HG02981 (cell line): ENCODE results near the gene CKLF.

Experiments used
- ATAC-seq: cut with Tn5 transposase; IDR thresholded peaks from one replicate; pipeline ENCODE4 v1.9.1; 2021; ENCODE audit warnings: mild to moderate bottlenecking, moderate library complexity; ENCODE audit not compliant: unreplicated experiment

The CKLF gene

DNA sequence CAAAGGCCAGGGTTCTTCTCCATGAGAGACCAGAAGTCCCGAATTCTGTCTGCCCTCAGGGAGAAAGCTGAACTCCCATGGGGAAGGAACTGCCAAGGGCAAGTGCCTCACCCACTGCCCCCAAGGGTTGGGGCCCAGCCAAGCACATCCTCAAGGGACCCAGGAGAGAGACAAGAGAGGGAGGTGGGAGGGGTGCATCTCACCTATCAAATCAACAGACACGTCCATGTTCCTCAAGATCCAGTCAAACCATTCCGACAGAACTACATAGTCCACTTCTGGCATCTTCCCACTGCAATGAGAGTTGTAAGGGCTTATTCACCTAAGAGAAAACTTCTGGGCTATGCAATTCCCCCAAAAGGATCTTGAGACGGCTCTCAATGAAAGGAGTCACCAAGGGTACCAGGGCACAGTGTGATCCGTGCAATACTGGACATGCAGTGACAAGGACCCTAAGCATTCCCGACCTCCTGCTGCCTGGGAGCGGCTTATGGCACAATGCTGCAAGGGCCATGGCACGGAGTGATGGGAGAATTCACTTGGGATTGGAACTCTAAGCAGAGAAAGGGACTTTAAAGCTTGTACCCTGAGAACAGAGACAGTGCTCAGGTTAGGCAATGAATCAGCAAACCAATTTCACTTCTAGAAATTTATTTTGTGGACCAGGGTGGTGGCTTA is 34.7 kb upstream of the CKLF start:
- ATAC-seq = no peak

DNA sequence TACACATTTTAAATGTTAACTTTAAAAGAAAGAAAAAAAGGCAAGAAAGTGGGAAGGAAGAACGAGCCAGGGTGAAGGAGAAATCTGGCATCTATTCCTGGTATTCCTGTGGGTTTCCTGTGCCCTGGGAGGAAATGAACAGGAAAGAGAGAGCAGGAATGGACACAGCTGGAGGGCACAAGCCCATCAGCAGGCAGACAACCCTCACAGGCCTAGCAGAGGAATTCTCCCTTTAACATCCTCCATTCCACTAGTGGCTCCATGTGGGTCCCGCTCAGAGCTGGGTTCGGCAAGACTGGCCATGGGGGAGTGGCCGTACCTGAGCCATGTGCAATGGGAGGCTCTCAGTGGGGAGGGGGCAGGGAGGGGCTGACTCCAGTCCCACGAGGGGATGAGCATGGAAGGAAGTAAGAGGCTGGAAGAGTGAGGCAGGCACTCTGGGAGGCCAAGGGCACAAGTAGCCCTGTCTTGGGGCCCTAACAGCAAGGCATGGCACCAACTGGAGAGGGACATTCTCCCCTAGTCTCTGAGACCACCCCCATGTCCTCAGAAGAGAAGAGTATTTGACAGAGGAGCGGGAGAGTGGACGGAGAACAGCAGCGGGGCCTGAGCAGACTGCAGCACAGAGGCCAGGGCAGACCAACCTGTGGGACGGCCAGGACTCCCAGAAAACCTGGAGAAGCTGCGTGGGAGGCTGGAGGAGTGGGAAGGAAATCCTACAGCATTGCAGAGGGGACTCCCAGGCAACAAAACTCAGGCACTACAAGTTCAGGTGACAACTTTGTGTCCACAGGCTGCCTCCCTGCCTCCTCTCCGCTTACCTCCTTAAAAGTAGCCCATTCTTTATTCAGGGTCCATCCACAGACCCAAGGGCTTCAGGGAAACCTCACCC is 32.6 kb upstream of the CKLF start:
- no peak for ATAC-seq

DNA sequence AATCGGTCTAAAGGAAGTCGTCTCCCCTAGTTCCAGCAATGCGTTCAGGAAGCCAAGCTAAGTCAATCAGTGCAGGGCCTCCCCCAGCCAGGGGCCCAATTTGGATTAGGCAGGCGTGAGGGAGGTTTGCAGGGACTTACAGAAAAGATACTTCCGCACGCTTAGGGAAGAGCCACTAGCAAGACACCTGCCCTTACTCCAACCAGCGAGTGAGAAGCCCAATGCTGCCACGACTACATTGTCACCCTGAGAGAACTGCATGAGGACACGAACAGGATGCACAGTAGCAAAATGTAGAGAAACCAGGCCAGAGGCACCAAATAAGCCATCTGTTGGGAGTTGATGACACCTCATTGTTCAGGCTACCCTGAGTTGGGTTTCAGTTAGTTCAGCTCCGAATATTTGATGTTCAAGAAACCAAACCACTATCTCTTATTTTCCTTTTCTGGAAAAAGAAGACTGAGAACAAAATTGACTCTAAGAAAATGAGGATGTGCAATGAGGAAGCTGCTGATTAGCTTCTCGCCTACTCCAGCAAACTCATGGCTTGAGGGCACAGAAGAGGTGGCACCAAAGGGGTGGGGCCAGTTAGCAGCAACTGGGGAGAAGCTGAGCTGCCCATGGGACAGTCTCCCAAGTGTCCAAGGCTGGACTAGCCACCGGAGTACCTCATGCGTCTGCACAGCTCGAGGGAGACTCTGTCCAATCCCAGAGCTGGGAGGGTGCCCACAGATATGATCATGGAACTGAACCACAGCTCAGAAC is 31.8 kb upstream of the CKLF start:
- no peak for ATAC-seq

DNA sequence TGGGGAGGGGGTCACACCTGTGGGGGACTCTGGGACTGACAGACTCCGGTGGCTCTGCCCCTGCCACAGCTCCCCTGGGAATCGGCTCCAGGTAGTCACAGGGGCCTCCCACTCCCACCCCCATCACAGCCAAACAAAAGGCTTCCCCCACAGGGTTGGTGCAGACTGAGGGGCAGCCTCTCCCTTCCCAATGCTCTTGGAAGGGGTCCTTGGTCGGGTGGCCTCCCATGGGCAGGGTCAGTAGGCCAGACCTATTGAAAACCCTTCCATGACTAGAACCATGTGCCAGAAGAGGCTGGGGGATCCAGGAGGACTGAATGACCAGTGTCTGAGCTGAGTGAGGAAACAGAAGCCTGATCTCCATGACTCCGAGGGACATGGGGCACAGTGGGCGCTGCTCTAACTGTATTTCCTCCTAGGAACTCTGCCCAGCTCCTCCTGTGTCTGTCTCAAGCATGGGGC is 31.1 kb upstream of the CKLF start:
- ATAC-seq = no peak

DNA sequence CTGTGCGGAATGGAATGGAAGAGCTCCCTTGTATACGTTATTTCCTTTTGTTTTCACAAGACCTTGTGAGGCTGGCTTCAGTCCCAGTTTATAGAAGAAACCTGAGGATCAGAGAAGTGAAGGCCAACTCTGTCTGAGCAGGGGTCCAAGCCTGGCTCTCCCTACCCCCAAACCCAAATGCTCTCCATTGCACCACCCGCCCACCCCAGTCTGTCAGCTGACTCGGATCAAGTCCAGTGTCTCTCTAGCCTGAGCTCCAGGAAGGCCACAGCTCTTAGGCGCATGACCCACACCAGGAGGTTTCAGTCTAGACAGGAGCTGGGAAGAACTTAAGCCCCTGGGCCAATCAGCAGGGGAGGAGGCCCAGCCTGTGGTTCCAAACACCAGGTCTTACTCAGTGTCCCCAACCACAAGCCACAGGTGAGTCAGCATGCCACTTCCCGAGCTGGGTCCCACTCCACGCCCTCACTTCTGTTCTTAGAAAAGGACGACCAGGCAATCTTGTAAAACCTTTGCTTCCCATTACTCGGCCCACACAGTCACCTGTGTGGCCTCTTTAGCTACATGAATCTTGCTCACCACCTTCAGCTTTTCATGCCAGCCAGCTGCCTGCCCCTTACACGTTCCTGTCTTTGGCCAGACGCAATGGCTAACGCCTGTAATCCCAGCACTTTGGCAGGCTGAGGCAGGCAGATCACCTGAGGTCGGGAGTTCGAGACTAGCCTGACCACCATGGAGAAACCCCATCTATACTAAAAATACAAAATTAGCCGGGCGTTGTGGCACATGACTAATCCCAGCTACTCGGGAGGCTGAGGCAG is 30.2 kb upstream of the CKLF start:
- ATAC-seq = no peak

DNA sequence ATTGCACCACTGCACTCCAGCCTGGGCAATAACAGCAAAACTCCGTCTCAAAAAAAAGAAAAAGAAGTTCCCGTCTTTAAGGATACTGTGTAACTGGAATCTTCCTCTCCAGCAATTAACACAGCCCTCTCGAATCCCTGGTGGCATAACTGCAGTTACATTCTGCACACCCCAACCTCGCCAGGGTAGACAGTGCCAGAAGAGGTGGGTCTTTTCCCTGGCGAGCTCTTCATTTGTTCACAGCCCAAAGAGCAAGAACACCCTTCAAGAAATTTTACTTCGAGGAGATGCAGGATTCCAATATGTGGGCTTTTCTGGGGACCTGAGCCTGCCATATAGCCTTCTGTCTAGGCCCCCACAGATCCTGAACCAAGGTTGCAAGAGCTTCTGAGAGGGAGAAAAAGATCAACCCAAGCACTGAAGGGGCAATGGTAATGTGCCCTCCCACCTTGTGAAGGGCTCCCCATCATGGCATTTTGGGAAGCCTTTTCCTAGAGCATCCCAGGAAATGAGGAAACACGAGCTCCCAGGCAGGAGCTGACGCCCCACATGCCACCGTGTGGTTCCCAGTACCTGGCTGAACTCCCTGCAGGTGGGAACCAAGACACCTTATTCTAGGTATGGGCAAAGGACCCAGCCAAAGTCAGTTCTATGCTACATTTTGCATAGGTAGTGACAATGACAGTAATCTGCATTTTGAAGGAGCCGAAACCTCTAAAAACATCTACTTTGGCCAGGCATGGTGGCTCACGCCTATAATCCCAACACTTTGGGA is 29.4 kb upstream of the CKLF start:
- no peak for ATAC-seq

DNA sequence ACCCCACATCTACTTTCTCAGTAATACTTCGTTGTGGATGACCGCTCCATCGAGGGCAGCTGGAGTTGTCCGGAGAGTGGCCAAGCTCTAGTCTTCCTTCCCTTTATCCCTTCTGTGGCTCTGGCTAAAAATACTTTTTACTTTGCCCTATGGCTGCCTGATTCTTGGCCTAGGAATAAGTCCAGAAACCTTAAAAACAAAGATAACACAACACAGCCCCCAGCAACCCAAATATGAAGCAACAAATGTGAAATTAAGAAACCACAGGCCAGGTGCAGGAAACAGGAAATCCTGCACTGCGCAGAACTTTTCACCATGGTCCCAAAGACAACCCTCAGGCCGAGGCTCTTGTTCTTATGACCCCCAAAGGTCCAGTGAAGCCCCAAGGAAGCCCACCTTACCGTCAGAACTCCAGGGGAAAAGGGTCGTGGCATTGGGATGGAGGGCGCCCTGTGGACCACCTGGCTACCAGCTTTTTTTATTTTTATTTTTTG is 28.5 kb upstream of the CKLF start:
- ATAC-seq = peak; percentile 50

DNA sequence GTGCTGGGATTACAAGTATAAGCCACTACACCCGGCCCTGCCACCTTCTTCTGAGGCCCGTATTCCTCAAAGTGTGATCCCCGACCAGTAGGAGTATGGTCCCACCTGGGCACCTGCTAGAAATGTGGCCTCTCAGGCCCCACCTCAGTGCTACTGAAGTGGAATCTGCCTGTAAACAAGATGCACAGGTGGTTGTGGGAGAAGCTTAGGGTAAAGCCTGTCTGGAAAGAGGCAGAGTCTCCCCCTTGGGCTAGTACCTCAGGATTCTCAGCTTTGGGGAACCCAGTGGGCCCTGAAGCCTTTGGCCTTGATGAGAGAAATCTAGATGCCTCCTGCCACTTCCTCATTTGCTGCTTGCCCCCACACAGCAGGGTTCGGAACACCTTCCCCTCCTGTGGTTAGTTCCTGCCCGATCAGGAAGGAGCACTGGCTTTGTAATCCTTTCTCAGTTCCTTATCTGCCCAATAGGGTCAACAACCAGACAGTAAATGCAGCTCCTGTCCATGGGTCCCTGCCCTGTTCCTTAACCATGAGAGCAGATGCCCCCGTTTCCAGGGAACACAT is 27.7 kb upstream of the CKLF start:
- peak; percentile 73 for ATAC-seq

DNA sequence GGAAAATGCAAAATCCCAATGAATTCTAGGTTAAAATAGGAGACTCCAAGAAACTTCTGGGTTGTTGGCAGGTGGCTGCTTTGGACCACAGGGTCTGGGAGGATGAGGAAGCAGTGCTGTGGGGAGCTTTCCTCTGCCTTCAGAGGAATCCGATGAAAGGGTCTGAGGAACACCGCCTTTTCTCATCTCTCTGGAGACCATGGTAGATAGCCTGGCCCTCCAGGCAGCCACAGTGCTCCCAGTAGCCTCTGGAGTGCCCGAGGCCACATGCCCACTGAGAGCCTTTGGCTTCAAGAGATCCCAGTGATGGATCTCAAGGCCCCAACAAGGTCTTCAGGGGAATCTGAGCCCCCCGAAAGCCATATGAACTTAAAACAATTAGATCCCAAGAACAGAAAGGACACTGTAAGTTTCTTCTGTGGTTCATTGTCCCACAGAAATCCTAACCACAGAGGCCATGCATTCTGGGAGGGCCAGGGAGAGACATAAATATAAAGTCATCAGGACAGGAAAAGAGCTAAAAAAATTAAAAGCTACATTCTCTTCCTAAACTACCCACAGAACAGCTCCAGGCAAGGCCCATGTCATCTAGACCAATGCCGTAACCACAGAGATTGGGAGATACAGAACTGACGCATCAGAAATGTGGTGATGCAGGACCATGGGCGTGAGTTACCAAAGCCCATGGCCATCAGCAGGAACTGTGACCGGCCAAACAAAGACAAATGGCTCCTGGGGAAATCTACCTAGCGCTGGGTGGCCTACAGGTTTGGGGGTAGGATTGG is 26.8 kb upstream of the CKLF start:
- no peak for ATAC-seq

DNA sequence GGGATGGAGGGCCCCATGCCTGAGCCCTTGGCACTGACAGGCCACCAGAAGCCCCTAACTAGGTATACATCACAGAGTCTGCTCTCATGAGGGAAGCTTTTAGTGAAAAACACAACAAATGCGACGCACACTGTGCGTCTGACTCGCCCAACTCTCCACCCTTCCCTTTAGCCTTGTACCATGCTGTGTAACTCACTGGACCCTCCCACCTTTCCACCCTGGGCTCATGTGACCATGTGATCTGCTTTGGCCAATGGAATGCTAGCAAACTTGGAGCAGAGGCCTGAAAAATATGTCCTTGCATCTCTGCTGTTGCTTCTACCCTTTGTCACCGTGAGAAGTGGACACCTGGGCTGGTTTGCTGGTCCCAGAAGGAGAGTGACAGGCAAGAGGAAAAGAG is 24.1 kb upstream of the CKLF start:
- no peak for ATAC-seq

DNA sequence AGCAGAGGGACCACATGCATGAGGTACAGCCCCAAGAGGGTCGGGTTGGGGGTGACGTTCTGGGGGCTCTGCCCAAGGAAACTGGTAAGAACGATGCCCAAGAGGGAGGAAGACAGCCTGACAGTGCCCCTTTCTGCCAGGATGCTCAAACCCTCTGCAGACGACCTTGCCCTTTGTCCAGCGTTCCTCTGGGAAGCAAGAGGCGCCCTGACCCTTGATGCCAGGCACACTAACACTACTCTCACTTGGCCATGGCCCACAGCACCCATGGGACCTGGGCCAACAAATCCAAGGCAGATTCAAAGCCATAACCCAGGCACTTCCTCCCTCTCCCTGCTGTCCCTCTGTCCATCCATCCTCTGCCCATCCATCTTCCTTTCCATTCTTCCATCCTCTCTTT is 22.9 kb upstream of the CKLF start:
- no peak for ATAC-seq

DNA sequence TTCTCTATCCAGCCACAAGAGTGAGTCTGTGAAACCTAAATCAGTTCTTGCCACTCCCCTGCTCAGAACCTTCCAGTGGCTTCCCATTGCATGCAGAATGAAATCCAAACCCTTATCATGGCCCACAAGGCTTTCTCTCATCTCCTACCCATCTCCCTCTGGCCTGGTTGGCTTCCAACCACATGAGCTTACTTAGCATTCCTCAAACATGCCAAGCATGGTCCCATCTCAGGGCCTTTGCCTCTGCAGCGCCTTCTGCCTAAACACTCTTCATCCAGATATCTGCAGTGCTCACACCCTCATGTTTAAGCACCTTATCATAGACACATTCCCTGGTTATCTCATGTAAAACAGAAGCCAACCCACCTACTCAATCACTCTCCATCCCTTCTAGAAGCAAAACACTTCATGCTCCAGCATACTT is 18.0 kb upstream of the CKLF start:
- ATAC-seq = no peak

DNA sequence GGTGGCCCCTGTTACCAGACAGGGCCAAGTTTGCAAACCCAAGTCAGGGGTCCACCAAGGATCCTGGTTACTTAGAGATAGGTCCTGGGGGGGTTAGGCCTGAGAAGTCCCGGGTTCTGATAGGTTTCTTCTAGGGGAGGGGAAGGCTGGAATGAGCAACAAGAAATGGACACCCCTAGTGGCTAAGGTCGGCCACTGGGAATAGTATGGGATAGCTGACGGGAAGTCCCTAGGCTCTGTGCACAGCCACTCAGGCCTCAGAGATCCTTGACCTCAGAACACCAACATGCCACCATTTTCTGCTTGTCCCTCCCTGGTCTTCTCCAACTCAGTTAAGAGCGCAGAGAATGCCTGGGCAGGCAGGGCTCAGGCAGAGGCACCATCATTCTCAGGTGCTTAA is 15.9 kb upstream of the CKLF start:
- no peak for ATAC-seq

DNA sequence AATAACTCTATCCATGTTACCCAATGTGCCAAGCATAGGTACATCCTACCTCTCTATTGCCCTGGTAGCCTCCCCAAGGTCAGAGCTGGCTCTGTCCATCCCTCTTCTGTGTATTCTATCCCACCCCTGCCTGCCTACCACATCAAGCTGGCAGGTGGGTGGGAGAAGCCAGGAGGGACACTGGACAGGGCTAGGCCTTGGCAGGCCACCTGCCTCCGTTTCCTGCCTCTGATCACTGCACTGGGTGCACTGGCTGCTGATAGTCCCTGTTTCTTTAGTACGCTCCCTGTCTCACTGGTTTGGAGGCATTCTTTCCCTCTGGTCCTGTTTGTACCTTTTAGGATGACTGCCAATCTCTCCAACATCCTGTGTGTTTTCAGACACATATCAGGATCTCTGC is 15.1 kb upstream of the CKLF start:
- ATAC-seq = no peak

DNA sequence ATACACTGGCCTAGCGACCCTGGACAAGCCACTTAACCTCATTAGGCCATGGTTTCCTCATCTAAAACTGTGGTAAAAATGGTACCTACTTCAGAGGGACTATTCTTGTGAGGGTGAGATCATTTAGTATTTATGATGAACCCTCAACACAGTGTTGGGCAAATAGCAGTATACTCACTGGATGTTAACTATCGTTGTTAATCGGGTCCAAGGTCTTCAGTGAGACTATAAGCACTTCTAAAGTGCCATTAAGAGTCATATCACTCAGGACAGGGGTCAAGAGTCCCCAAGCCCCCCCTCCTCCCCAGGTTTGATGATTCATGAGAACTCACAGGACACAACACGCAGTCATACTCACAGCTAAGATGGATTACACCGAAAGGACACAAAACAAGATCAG is 13.5 kb upstream of the CKLF start:
- no peak for ATAC-seq

DNA sequence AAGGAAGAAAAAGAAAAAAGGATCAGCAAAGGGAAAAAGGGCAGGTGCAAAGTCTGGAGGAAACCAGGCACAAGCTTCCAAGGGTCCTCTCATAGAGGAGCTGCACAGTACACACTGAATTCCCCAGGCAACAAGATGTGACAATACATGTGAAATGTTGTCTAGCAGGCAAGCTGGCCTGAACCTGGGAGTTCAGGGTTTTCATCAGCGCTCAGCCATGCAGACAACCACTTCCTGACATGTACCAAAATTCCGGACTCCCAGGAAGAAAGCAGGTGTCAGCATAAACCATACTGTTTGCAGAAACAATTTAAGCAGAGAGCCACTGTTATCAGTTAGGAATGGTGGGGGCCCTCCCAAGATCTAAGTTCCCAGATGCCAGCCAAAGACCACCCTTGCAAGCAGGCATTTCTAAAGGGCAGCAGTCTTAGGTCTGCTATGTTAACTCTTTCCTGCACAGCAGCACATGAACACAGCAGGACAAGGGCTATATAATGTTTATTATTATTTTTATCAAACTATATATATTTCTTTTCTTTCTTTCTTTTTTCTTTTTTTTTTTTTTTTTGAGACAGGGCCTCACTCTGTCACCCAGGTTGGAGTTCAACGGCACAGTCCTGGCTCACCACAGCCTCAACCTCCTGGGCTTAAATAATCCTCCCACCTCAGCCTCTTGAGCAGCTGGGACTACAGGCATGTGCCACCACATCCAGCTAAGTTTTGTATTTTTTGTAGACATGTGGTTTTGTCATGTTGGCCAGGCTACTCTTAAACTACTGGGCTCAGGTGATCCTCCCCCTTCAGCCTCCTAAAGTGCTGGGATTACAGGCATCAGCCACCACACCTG is 12.5 kb upstream of the CKLF start:
- ATAC-seq = peak; percentile 62

DNA sequence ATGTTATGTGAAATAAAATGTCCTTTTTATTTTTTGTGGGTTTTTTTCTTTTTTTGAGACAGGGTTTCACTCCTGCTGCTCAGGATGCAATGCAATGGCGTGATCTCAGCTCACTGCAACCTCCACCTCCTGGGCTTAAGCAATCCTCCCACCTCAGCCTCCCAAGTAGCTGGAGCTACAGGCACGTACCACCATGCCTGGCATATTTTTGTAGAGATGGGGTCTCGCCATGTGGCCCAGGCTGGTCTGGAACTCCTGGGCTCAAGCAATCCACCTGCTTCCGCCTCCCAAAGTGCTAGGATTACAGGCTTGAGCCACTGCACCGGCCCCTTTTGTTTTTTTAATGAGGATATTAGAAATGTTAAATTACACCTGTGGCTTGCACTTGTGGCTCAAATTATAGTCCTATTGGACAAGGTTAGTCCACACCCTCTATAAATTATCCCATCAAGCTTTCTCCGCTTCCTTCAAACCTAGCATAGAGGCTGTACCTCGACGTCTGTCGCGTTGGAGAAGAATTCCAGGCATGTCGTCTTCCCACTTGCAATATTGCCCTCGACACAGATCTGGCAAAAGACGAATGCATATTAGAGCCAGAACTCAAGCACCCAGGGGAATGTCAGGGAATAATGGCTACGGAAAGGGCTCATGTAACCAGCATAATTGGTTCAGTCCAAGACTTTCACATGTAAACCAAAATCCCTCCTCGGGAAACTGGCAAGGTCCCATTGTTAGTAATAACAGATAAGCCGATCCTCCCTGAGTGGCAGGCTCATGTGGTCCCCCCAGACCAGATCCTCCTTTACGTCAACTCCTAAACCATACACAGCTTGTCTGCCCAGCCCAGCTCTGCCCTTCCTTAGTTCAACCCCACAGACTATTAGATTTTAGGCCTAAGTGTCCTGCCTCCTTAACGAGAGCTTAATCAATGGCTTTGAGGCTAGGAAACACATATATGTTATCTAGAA is 10.7 kb upstream of the CKLF start:
- ATAC-seq = no peak
